Endothelial cell of coronary artery (primary cell): Measurements from ENCODE around the gene NFYB. TPM values are rescaled to one million over a fixed set of nuclear protein-coding genes. Genes with fewer than 3 reads are reported as not detected.

Experiments used
- total RNA-seq: library from RNA; depleted of rRNA; stranded (reverse); fragments of >200 nt; gene quantifications from 2 replicates; pipeline ENCODE4 v1.2.3, GENCODE V29; 2014

NFYB gene
- total RNA-seq = 15.4 and 16.9 TPM in 2 replicates

DNA sequence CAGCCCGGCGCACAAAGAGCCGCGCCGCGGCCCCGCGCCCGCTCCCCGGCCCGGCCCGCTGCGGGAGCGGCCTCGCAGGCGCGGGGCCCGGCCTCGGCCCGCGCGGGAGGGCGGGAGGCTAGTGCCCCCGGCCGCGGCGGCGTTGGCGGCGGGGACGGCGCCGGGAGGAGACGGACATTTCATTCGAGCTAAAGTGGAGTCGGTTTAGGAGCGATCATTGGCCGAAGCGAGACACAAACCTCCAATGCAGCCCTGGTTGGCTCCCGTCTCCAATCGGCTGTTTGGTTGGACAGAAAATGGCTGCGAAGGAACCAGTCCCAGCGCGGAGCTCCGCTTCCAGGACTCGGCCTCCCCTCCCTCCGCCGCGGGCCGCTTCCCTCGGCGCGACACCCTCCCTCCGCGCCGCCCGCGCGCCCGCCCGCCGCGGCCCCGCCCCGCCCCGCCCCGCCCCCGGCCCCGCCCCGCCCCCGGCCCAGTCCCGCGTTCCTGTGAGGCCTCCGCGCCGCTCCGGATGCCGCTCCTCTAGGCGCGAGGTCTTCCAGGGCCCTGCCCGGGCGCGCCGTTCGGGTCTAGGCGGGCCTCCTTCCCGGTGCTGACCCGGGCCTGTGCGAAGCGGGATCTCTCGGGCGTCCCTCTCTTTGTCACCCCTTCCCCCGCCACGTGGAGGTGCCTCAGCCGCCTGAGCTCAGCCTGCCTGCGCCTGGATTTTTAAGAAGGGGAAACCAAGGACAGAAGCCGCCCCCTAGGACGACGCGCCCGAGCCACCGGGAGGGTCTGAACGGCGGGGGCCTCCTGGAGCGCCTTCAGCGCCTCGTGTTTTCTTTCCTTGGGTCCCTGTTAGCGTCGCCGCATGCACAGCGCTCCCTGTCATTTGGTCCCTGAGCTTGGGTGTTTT, at the start of gene NFYB:
TSS of gene NFYB (minus strand) at position 309 of the 895 bp plus-strand sequence. CDS start 2,757 bp downstream, outside the sequence.

Other genes with a start within 250 kb of the NFYB start
- 799 and 934 TPM in 2 replicates for gene HSP90B1, start 207.8 kb downstream of the NFYB start, total RNA-seq
- gene TDG, start 172.3 kb downstream of the NFYB start, total RNA-seq = 29.0 and 31.6 TPM in 2 replicates
- gene GLT8D2, start 88.0 kb downstream of the NFYB start, total RNA-seq = 0.28 and 0.45 TPM in 2 replicates
- gene HCFC2, start 73.7 kb downstream of the NFYB start, total RNA-seq = 12.7 and 18.5 TPM in 2 replicates
- 411 and 1,023 TPM in 2 replicates for gene TXNRD1, start 77.6 kb upstream of the NFYB start, total RNA-seq
- gene EID3, start 165.5 kb upstream of the NFYB start, total RNA-seq = 4.1 and 18.4 TPM in 2 replicates